PC-9 (cell line): ENCODE results near the gene TET2.

ENCODE experiments used
- CTCF ChIP-seq: fragments of 200-600 bp; sonication (generic); conservative IDR thresholded peaks from 2 replicates; pipeline ENCODE4 v1.6.1; 2017; ENCODE audit warnings: mixed run types, antibody characterized with exemption, mild to moderate bottlenecking, moderate library complexity
- EZH2 ChIP-seq: fragments of 200-600 bp; sonication (generic); IDR thresholded peaks from 2 replicates; pipeline ENCODE4 v1.8.0; 2017; ENCODE audit warnings: antibody characterized with exemption, low read depth

DNA sequence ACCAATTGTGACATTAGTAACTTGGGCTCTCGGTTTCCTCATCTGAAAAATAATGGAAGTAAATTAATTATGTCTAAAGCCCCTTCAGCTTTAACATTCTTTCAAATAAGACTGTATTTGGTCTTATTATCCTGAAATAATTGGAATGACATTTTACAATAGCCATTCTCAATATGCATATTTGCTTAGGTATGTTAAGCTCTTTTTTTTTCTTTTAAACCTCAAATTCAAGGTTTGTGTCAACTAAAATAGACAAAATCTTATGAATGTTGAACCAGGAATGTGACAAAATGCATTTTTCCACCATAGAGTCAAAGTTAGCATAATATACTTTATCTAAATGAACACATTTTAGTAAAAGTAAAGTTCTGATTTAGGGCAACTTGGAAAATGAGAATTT is 34.4 kb upstream of the TET2 start:
- TF ChIP-seq CTCF (no peak), EZH2 (no peak)
